Measurements from ENCODE around the gene MLH1. TPM values are rescaled to one million over a fixed set of nuclear protein-coding genes. Genes with fewer than 3 reads are reported as not detected.
"Not testable (repeated sequence)": the region's sequence is repeated elsewhere in the genome, so short reads cannot be mapped to it uniquely, and the experiment has no call there.

The MLH1 gene
- total and polyA plus RNA-seq, 2 of the 8 experiments (the other 6 are each of a cell fraction or from before 2014, with no cell fraction given) = 36.4 to 47.3 TPM

GRCh38 chr3:36947814-36948213 is 45.5 kb upstream of the MLH1 start:
- H4K91ac ChIP-seq (replicated peaks; ENCODE audit: insufficient read length, low read length); H4K20me1 ChIP-seq (replicated peaks in 1 of 2; ENCODE audit: control insufficient read depth in 1 of 2, insufficient read depth in 2 of 2, low read length in 2 of 2); H3K79me2 ChIP-seq (ENCODE audit: control insufficient read depth in 1 of 2, insufficient read depth in 2 of 2, low read length in 2 of 2); H3K18ac ChIP-seq (ENCODE audit: extremely low read depth, low read length); H3K4me1 ChIP-seq (replicated peaks in 1 of 4; ENCODE audit: control insufficient read depth in 3 of 4, insufficient read depth in 4 of 4, low read length in 3 of 4); H3K4me2 ChIP-seq (ENCODE audit: insufficient read depth in 1 of 2, low read depth in 2 of 2, low read length in 2 of 2); H3K4me3 ChIP-seq (ENCODE audit: extremely low read depth in 1 of 4, insufficient read depth in 2 of 4, low read depth in 3 of 4, low read length in 4 of 4); H3K79me1 ChIP-seq (ENCODE audit: low read depth, low read length); H2BK20ac ChIP-seq (ENCODE audit: low read length); H2AFZ ChIP-seq (ENCODE audit: low read length); H2BK12ac ChIP-seq (ENCODE audit: low read depth, low read length); H3K14ac ChIP-seq (ENCODE audit: insufficient read length); H3K9ac ChIP-seq (replicated peaks in 1 of 4; ENCODE audit: extremely low read depth in 1 of 4, low read depth in 3 of 4, low read length in 3 of 4); H2BK15ac ChIP-seq (ENCODE audit: low read length); H2BK5ac ChIP-seq (ENCODE audit: low read depth, low read length); DNase-seq (ENCODE audit: low read depth in 1 of 2, low spot score in 2 of 2); FAIRE-seq; H3K36me3 ChIP-seq (ENCODE audit: control insufficient read depth in 2 of 4, insufficient read depth in 4 of 4, low read length in 3 of 4); H3K9me3 ChIP-seq (ENCODE audit: insufficient read depth in 2 of 2, low read depth in 1 of 2, low read length in 1 of 2); H2BK120ac ChIP-seq (replicated peaks; ENCODE audit: low read depth, low read length); H4K5ac ChIP-seq (ENCODE audit: insufficient read length, low read depth, low read length); H4K8ac ChIP-seq (ENCODE audit: extremely low read depth, insufficient read depth, low read length); H3K27ac ChIP-seq (ENCODE audit: low read depth, low read length); H3K4ac ChIP-seq (replicated peaks; ENCODE audit: insufficient read length, low read depth, low read length); H2AK5ac ChIP-seq (ENCODE audit: low read depth, low read length); H3K23ac ChIP-seq (ENCODE audit: insufficient read length); H3K56ac ChIP-seq (replicated peaks; ENCODE audit: insufficient read length, low read depth, low read length): not testable (repeated sequence)
- peaks cover 18% of the 10 kb centered on the region for H3K23me2 ChIP-seq (ENCODE audit: low read depth, low read length)
- ChIA-PET POLR2A (ENCODE audit: partially characterized antibody) (interaction anchor here (0.6 to 1.6 kb wide), 4 partner anchors 11 to 45 kb away, joined by 3 to 4 read pairs (median 3); partner anchors contain the start of genes EPM2AIP1 and MLH1), CTCF (ENCODE audit: partially characterized antibody) (interaction anchor here (1.1 to 2.0 kb wide), 3 partner anchors 10 to 24 kb away, joined by 3 to 26 read pairs (median 5); no protein-coding TSS in a partner anchor)
- 97% methylated on average over 5 of the region's 5 CpGs; no CpG with 5 or more reads in 1 of the 2 experiments for WGBS, 2 experiments (ENCODE audit: extremely low coverage in 1 of 2, insufficient coverage in 1 of 2, insufficient read length in 1 of 2, insufficient replicate concordance in 2 of 2, low coverage in 1 of 2, low lambda C conversion rate in 2 of 2, missing lambda C conversion rate in 1 of 2)
- peaks cover 4 to 28% (median 19%) of the 10 kb centered on the region in 4 experiments for H3K27me3 ChIP-seq (replicated peaks in 1 of 4; ENCODE audit: control insufficient read depth in 3 of 4, extremely low read depth in 1 of 4, insufficient read depth in 3 of 4, low read length in 3 of 4)

All from H1 (cell line).